Vagina (tissue), 2 donors: Measurements from ENCODE around the gene GAST.

ENCODE experiments used
- POLR2A ChIP-seq, 2 donors: fragments of 450-650 bp; IDR thresholded peaks; one replicate each; pipeline ENCODE4 v1.6.1; 2017; ENCODE audit warnings: antibody characterized with exemption in 2 of 2, mild to moderate bottlenecking in 2 of 2, moderate library complexity in 2 of 2
- POLR2AphosphoS5 ChIP-seq, 2 donors: sonication (generic); formaldehyde crosslinking; IDR thresholded peaks; one replicate each; pipeline ENCODE4 v1.9.0; 2017; ENCODE audit warnings: antibody characterized with exemption in 2 of 2, mild to moderate bottlenecking in 2 of 2, low read depth in 1 of 2; ENCODE audit not compliant: insufficient read depth in 1 of 2
- TF ChIP-seq, protein P1 (sequence below), 3 experiments: fragments of 450-650 bp in 2 of 3; fragments of 200-600 bp in 1 of 3; sonication (generic) in 1 of 3; IDR thresholded peaks; one replicate each; pipeline ENCODE4 v1.5.1; 2017 to 2019; ENCODE audit warnings: antibody characterized with exemption in 3 of 3, mild to moderate bottlenecking in 2 of 3, moderate library complexity in 2 of 3

DNA sequence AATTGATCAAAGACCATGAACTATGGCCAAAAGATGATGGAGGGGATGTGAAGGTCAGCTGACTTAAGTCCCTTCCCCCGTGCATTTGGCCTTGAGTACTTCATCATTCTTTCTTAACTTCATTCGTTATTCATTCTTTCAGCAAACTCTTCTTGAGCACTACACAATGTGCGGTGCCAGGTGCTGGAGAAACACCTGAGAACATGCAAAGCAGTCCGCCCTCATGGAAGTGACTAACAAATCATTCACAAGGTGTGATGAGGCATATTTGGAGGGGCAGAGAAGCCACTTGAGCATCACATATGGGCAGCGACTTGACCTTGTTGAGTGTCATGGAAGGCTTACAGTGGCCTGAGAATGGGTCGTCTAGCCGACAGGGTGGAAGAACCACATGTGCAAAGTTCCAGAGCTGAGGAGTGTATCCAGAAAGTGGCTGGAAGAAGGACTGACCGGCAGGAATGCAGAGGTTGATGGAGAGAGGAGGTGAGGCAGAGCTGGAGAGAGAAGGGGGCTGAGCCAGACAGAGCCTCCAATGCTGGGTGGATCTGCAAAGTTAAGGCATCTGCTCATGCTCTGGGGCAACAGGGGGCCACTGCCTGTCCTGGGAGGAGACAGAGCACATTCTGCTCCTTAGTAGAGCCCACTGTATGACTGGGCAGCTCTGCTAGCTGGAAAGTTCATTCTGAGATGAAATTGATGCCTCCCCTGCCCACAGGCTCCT is 48.5 kb upstream of the GAST start:
- TF ChIP-seq, protein P1, sequence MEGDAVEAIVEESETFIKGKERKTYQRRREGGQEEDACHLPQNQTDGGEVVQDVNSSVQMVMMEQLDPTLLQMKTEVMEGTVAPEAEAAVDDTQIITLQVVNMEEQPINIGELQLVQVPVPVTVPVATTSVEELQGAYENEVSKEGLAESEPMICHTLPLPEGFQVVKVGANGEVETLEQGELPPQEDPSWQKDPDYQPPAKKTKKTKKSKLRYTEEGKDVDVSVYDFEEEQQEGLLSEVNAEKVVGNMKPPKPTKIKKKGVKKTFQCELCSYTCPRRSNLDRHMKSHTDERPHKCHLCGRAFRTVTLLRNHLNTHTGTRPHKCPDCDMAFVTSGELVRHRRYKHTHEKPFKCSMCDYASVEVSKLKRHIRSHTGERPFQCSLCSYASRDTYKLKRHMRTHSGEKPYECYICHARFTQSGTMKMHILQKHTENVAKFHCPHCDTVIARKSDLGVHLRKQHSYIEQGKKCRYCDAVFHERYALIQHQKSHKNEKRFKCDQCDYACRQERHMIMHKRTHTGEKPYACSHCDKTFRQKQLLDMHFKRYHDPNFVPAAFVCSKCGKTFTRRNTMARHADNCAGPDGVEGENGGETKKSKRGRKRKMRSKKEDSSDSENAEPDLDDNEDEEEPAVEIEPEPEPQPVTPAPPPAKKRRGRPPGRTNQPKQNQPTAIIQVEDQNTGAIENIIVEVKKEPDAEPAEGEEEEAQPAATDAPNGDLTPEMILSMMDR (IDR thresholded peaks at IDR 0.05) = no peak
- TF ChIP-seq POLR2A (IDR thresholded peaks at IDR 0.05) = no peak
- TF ChIP-seq POLR2AphosphoS5 (IDR thresholded peaks at IDR 0.05; ENCODE audit: insufficient read depth in 1 of 2, low read depth in 1 of 2) = no peak
